GM12874 (cell line): Measurements from ENCODE around the gene KRAS.

Experiments used
- CTCF ChIP-seq: IDR thresholded peaks from 2 replicates; pipeline ENCODE4 v1.5.1; 2011; ENCODE audit warnings: low read depth, mild to moderate bottlenecking, control low read depth, low read length, moderate library complexity; ENCODE audit not compliant: insufficient read depth

KRAS gene

DNA sequence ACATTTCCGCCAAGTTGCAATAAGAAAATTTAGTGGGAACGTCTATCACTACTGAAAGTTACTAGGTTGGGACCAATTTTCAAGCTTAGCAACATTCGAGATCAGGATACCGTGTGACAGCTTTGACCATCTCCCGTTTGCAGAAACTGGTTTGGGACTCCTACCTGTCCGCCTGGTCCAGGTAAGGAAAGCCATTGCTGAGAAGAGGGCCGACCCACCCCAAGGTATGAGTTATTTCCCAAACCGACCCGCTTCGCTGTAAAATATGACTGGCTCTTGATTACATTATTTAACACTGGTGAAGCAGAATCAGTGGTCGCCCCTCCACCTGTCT lies 56.0 kb downstream of the KRAS start:
- no peak for TF ChIP-seq CTCF

- no peak for TF ChIP-seq CTCF
These were observed 56.5 kb downstream of the KRAS start for GRCh38 chr12:25194214-25194613.

DNA sequence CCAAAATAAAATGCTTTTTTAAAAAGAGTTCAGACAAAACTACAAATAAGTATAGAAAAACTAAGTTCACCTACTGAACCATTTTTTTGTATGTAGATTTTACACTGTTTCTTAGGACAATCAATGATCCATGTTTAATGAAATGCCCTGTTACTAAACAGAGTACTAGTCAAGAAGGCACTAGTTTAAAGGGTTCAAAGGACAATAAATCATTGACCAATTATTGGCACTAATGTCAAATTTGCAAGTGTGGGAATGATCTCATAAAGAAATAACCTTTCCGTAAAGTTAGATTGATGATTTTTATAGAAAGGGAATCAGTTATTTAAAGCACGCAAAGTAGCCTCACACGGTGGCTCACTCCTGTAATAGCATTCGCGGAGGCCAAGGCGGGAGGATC lies 59.9 kb downstream of the KRAS start:
- TF ChIP-seq CTCF = no peak

DNA sequence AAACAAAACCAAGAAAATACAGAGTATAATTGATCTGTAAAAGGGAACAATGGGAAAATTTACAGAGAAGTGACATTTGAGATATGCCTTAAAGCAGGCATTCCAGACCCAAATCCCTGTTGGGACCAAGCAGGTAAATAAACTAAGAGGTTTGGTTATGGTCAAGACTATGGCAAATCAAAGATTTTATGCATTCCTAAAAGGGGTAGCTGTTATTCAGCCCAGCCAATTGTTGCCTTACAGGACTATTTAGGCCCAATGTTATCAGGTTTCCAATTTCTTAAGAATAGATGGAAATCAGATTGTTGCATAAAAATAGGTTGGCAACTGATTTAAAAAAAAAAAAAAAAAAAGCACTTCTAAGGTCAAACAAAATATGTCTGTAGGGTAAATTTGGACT lies 61.1 kb downstream of the KRAS start:
- TF ChIP-seq CTCF = no peak

GRCh38 chr12:25187781-25188180 lies 62.9 kb downstream of the KRAS start:
- TF ChIP-seq CTCF = no peak

GRCh38 chr12:25186788-25187402 lies 63.8 kb downstream of the KRAS start:
- no peak for TF ChIP-seq CTCF

DNA sequence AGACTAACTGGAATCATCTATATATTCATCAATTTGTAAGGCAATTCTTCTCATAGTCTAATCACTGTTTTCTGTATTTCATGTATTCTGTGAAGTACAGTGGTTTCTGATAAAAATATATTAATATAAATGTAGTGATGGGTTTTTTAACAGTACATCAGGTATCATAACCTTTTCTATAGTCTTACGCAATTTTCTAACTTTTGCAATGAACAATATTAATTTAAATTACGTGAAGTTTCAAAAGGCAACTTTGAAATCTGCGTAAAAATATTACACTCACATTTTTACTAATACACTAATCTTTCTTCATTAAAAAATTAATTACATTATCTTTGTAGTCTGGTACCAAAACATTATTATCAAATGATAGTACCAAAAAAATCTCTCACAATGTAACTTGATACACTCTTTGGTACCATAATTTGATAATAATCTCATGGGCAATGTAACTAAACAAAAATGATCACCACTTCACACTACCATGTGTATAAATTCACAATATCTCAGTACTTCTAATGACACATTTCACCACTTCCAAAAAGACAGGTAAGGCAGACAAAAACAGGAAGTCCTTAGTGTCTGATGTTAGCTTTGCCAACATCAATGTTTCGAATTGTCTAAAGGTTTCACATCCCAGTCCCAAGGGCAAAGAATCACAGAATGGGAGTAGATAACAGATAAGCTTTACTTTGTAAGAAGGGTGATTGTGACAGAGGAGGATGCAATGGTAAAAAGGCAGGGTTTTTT lies 64.5 kb downstream of the KRAS start:
- no peak for TF ChIP-seq CTCF

- no peak for TF ChIP-seq CTCF
These were observed 66.6 kb downstream of the KRAS start for GRCh38 chr12:25184132-25184531.
